Mesodermal cell (in vitro differentiated cells): ENCODE results near the gene CCDC148.
A peak's percentile ranks its signal among the peaks of the same experiment; 100 is the strongest.

ENCODE experiments used
- H3K27ac ChIP-seq: 2 replicates; pipeline ENCODE4 v1.7.0; 2013; ENCODE audit warnings: mild to moderate bottlenecking, low read depth, low read length, moderate library complexity; ENCODE audit not compliant: severe bottlenecking
- H3K36me3 ChIP-seq: 2 replicates; pipeline ENCODE4 v1.7.1; 2013; ENCODE audit warnings: mild to moderate bottlenecking, low read length, moderate library complexity; ENCODE audit not compliant: control insufficient read depth, insufficient read depth
- H3K4me1 ChIP-seq: one replicate; pipeline ENCODE4 v1.7.1; 2013; ENCODE audit warnings: mild to moderate bottlenecking, low read length; ENCODE audit not compliant: insufficient read depth, control insufficient read depth, poor library complexity, severe bottlenecking
- H3K4me3 ChIP-seq: 2 replicates; pipeline ENCODE4 v1.7.0; 2013; ENCODE audit warnings: low read length, control low read depth, mild to moderate bottlenecking; ENCODE audit not compliant: insufficient read depth, poor library complexity, severe bottlenecking; ENCODE audit errors: extremely low read depth
- H3K9me3 ChIP-seq: 2 replicates; pipeline ENCODE4 v1.7.1; 2013; ENCODE audit warnings: mild to moderate bottlenecking, low read length, moderate library complexity; ENCODE audit not compliant: control insufficient read depth
- WGBS, 2 experiments: methylation state at CpG; one replicate each; pipeline ENCODE4 v1.1.5; 2013; ENCODE audit warnings: missing lambda C conversion rate in 2 of 2; ENCODE audit not compliant: insufficient coverage in 2 of 2; 5-methylcytosine and 5-hydroxymethylcytosine counted together

The CCDC148 gene

GRCh38 chr2:158192515-158193443 is 263.8 kb downstream of the CCDC148 start:
- Histone ChIP-seq H3K36me3 (no peaks in the 10 kb centered on the region), H3K9me3 (no peaks in the 10 kb centered on the region), H3K4me3 (no peak overlapping the region), H3K27ac (no peak overlapping the region), H3K4me1 (peaks cover 4% of the 10 kb centered on the region)
- 100% methylated on average over 1 of the region's 2 CpGs for WGBS, 2 experiments

DNA sequence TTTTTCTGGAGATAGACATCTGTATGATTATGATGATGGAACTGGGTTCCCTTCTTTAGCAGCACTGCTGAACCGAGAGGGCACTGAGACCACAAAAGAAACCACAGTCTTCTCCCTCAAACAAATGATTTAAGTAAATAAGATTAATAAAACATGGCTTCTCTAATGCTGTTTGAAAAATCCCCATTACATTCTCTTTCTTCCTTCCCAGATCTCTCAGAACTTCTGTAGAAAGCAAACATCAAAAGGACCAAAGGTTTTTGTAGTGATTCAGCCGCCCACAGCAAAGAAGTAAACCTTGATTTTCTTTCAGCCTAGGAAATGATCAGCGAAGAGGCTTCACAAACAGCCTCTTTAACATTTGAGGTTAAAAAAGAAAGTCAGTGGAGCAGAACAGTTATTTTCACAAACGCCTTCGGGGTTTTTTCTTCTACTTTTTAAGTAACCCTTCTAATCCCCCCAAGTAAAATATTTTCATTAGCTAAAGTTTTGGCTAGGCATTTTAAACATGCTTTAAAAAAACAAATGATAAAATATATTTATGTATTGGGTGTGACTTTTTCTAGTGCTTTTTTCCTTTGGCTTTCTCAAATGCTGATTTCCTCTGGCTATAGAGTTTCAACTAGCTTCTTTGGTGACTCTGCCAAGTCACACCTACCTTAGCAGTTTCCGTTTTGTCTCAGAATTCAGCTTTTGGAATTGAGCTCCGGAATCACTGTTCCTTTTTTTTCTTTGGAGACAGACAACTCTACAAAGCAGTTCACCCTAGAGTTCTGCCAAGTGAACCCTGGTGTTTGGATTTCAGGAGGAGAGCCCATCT is 265.3 kb downstream of the CCDC148 start:
- peak overlapping the region; percentile 25 for H3K27ac ChIP-seq
- no peaks in the 10 kb centered on the region for H3K9me3 ChIP-seq
- no peaks in the 10 kb centered on the region for H3K36me3 ChIP-seq
- H3K4me3 ChIP-seq, result no peak overlapping the region
- peaks cover 4% of the 10 kb centered on the region for H3K4me1 ChIP-seq
- WGBS, 2 experiments, result 40 to 53% methylated on average over 2 to 3 of the region's 7 CpGs

DNA sequence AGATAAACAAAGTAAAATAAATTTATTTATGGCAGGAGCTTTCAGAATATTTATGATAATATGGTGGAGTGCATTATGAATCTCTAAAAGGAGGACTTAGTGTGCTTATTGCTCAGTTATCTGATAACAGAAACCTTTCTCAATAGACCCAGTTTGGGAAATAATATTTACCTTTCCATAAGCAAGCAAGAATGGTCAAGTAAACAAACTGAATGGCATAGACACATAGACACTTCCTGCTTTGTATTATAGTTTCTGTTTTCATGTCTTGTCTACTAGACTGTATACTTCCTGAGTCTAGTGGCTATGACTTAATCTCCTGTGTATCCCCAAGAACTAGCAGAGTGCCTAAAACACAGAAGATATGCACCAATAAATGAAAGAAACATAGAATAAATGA is 267.0 kb downstream of the CCDC148 start:
- no peak overlapping the region for H3K4me3 ChIP-seq
- peaks cover 4% of the 10 kb centered on the region for H3K4me1 ChIP-seq
- H3K36me3 ChIP-seq, result no peaks in the 10 kb centered on the region
- H3K27ac ChIP-seq, result no peak overlapping the region
- H3K9me3 ChIP-seq, result no peaks in the 10 kb centered on the region

DNA sequence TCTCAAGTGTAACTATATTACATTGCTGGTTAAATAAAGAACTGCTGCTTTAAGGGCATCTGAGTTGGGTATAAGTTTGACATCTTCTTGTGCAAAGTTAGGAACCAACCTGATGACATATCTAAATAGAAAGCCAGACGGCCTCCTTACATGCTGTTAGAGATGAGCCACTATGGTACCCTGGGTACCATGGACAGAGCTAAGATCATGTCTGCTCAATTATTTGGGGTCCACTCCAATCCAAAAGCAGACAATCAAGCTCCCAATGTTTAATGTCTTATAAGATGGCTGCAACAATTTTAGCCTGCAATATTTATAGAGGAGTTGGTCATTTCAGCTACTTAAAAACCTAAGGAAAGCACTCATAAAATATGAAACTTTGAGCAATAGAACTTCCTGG is 268.6 kb downstream of the CCDC148 start:
- H3K9me3 ChIP-seq, result no peaks in the 10 kb centered on the region
- 100% methylated on average over 1 of the region's 1 CpG for WGBS, 2 experiments

GRCh38 chr2:158184556-158185343 is 271.8 kb downstream of the CCDC148 start:
- no peaks in the 10 kb centered on the region for H3K36me3 ChIP-seq
- H3K27ac ChIP-seq, result no peak overlapping the region
- no peaks in the 10 kb centered on the region for H3K4me1 ChIP-seq
- H3K4me3 ChIP-seq, result no peak overlapping the region
- 97 to 100% methylated on average over 2 to 3 of the region's 3 CpGs for WGBS, 2 experiments
- H3K9me3 ChIP-seq, result no peaks in the 10 kb centered on the region

More for the DNA sequence above, 268.6 kb downstream of the CCDC148 start:
- Histone ChIP-seq H3K36me3 (no peaks in the 10 kb centered on the region), H3K4me1 (peaks cover 4% of the 10 kb centered on the region), H3K4me3 (no peak overlapping the region), H3K27ac (no peak overlapping the region)

- no peaks in the 10 kb centered on the region for H3K36me3 ChIP-seq
- H3K4me3 ChIP-seq, result no peak overlapping the region
- 29% methylated on average over 1 of the region's 1 CpG; no CpG with 5 or more reads in 1 of the 2 experiments for WGBS, 2 experiments
- no peaks in the 10 kb centered on the region for H3K9me3 ChIP-seq
- no peaks in the 10 kb centered on the region for H3K4me1 ChIP-seq
- no peak overlapping the region for H3K27ac ChIP-seq
These were observed 272.6 kb downstream of the CCDC148 start for GRCh38 chr2:158184001-158184400.

DNA sequence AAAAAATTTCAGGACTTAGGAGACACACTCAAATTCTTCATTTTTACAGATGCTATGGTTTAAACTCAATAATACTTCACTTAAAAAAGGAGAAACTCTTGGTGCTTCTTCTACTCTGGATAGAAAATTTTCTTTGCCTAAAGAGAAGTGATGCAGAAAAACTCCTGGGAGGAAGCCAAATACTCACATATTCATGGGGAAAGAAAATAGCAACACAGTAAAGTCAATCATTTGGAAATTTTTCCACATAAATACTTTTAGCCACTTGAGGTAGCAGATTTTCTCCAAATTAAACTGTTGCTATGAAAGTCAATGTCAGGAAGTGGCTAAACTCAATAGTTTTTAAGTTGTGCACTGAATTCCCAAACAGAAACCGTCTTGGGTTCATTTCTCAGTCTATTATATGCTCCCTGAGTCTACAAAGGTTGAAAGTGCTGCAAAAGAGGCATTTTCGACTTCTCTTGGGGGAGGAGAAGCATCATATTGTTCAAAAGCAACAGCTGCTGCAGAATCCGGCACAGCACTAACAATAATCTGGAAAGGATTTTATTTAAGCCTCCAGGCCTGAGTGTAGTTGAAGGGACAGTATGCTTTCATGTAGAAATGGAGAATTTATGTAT is 273.8 kb downstream of the CCDC148 start:
- H3K9me3 ChIP-seq, result no peaks in the 10 kb centered on the region
- no peaks in the 10 kb centered on the region for H3K36me3 ChIP-seq
- H3K4me3 ChIP-seq, result no peak overlapping the region
- WGBS, 2 experiments, result 89 to 100% methylated on average over 1 to 3 of the region's 3 CpGs
- no peak overlapping the region for H3K27ac ChIP-seq
- no peaks in the 10 kb centered on the region for H3K4me1 ChIP-seq

GRCh38 chr2:158181171-158181570 is 275.4 kb downstream of the CCDC148 start:
- no peaks in the 10 kb centered on the region for H3K4me1 ChIP-seq
- no peak overlapping the region for H3K4me3 ChIP-seq
- H3K27ac ChIP-seq, result no peak overlapping the region
- no peaks in the 10 kb centered on the region for H3K36me3 ChIP-seq
- WGBS, 2 experiments, result 60 to 77% methylated on average over 2 of the region's 2 CpGs
- H3K9me3 ChIP-seq, result no peaks in the 10 kb centered on the region

- Histone ChIP-seq H3K27ac (no peak overlapping the region), H3K36me3 (no peaks in the 10 kb centered on the region), H3K4me1 (no peaks in the 10 kb centered on the region), H3K4me3 (no peak overlapping the region), H3K9me3 (no peaks in the 10 kb centered on the region)
- WGBS, 2 experiments, result 83 to 100% methylated on average over 1 of the region's 2 CpGs
These were observed 276.9 kb downstream of the CCDC148 start for GRCh38 chr2:158179660-158180059.

DNA sequence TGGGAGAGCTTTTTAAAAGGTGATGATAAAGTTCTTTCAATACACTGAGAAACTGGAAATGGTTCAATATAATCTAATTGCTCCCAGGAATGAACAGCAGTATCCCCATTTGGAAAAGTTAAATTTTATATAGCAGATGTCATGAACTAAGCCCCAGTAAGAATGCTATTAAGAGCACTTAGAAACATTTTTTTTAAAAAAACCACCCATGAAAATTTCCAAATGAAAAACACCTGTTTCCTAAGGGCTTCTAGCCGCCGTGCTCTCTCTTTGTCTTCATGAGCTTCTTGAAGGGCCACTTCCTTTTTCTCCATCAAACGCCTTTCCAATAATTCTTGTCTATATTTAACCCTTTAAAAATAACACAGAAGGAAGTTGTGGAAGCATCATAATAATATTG is 277.9 kb downstream of the CCDC148 start:
- Histone ChIP-seq H3K36me3 (no peaks in the 10 kb centered on the region), H3K4me3 (no peak overlapping the region), H3K27ac (no peak overlapping the region), H3K9me3 (no peaks in the 10 kb centered on the region), H3K4me1 (no peaks in the 10 kb centered on the region)
- WGBS, 2 experiments, result 95% methylated on average over 2 of the region's 3 CpGs; no CpG with 5 or more reads in 1 of the 2 experiments
